PC-3 (cell line): ENCODE measurements around the gene CPN2.

Experiments
- EZH2 ChIP-seq: fragments of 300-600 bp; sonication (generic); IDR thresholded peaks from one replicate; pipeline ENCODE4 v1.6.1; 2017; ENCODE audit warnings: antibody characterized with exemption, mild to moderate bottlenecking, low read length; ENCODE audit not compliant: unreplicated experiment
- EZH2phosphoT487 ChIP-seq: fragments of 300-600 bp; sonication (generic); IDR thresholded peaks from 2 replicates; pipeline ENCODE4 v1.6.1; 2018; ENCODE audit warnings: mild to moderate bottlenecking, antibody characterized with exemption, low read length, borderline replicate concordance
- TF ChIP-seq, protein P1 (sequence below): fragments of 300-600 bp; sonication (generic); conservative IDR thresholded peaks from 2 replicates; pipeline ENCODE4 v1.5.1; 2017; ENCODE audit warnings: antibody characterized with exemption, low read depth, mild to moderate bottlenecking, low read length

DNA sequence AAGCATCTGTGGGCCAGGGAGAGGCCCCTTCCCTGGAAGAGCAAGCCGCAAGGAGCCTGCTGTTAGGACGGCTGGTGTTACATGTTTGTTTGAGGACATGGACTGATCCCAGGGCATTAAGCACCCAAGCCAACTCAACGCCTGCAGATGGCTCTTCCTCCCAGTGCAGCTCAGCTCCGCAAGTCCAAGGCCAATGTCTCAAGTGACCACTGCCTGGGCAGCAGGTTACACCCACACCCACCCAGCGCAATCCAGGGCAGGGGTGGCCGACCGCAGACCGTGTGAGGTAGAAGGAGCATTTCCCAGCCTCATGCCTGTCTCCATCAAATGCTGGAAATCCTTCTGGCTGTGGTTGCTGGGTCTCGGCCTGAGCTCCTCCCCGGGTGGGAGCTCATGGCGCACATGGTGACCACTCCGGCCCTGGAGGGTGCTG, 33.5 kb upstream of the CPN2 start:
- TF ChIP-seq, protein P1, sequence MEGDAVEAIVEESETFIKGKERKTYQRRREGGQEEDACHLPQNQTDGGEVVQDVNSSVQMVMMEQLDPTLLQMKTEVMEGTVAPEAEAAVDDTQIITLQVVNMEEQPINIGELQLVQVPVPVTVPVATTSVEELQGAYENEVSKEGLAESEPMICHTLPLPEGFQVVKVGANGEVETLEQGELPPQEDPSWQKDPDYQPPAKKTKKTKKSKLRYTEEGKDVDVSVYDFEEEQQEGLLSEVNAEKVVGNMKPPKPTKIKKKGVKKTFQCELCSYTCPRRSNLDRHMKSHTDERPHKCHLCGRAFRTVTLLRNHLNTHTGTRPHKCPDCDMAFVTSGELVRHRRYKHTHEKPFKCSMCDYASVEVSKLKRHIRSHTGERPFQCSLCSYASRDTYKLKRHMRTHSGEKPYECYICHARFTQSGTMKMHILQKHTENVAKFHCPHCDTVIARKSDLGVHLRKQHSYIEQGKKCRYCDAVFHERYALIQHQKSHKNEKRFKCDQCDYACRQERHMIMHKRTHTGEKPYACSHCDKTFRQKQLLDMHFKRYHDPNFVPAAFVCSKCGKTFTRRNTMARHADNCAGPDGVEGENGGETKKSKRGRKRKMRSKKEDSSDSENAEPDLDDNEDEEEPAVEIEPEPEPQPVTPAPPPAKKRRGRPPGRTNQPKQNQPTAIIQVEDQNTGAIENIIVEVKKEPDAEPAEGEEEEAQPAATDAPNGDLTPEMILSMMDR, result no peak
- TF ChIP-seq EZH2phosphoT487 (no peak), EZH2 (no peak)
